HepG2 (cell line): Measurements from ENCODE around the gene BRAF. TPM values are rescaled to one million over a fixed set of nuclear protein-coding genes. Genes with fewer than 3 reads are reported as not detected.

Experiments used
- DMAP1 ChIP-seq: IDR thresholded peaks from 2 replicates; pipeline ENCODE4 v1.6.1; 2016
- ELF3 ChIP-seq: IDR thresholded peaks from 2 replicates; pipeline ENCODE4 v1.6.1; 2016; ENCODE audit warnings: missing genetic modification reagents, missing compliant biosample characterization
- ETV6 ChIP-seq: sonication (generic); formaldehyde crosslinking; conservative IDR thresholded peaks from 2 replicates; pipeline ENCODE4 v1.4.0; 2020; ENCODE audit warnings: missing genetic modification reagents
- KLF6 ChIP-seq: IDR thresholded peaks from 2 replicates; pipeline ENCODE4 v1.8.0; 2016; ENCODE audit warnings: missing biosample characterization, missing genetic modification reagents
- PPARG ChIP-seq: conservative IDR thresholded peaks from 2 replicates; pipeline ENCODE4 v1.6.1; 2016; ENCODE audit warnings: missing biosample characterization, missing genetic modification reagents
- RFXAP ChIP-seq: sonication (generic); formaldehyde crosslinking; IDR thresholded peaks from 2 replicates; pipeline ENCODE4 v1.4.0; 2020; ENCODE audit warnings: missing genetic modification reagents, borderline replicate concordance
- TAF1 ChIP-seq: sonication (generic); formaldehyde crosslinking; IDR thresholded peaks from 2 replicates; pipeline ENCODE4 v1.4.0; 2020; ENCODE audit warnings: missing genetic modification reagents
- U2AF1 ChIP-seq: fragments of 200-400 bp; formaldehyde crosslinking; optimal IDR thresholded peaks from 2 replicates; pipeline ENCODE3; 2017; ENCODE audit warnings: mild to moderate bottlenecking, low read depth, low read length
- ZNF224 ChIP-seq: sonication (generic); formaldehyde crosslinking; IDR thresholded peaks from 2 replicates; pipeline ENCODE4 v1.5.0; 2020; ENCODE audit warnings: mild to moderate bottlenecking, missing genetic modification reagents
- ZNF251 ChIP-seq: sonication (generic); formaldehyde crosslinking; IDR thresholded peaks from 2 replicates; pipeline ENCODE4 v1.9.0; 2021; ENCODE audit warnings: mild to moderate bottlenecking, missing genetic modification reagents
- ZNF282 ChIP-seq: fragments of 450-650 bp; IDR thresholded peaks from 2 replicates; pipeline ENCODE4 v1.6.1; 2018; ENCODE audit not compliant: partially characterized antibody
- ZNF543 ChIP-seq: sonication (generic); formaldehyde crosslinking; IDR thresholded peaks from 2 replicates; pipeline ENCODE4 v1.4.0; 2020; ENCODE audit warnings: mild to moderate bottlenecking, missing genetic modification reagents
- ZNF563 ChIP-seq: sonication (generic); formaldehyde crosslinking; IDR thresholded peaks from 2 replicates; pipeline ENCODE4 v1.8.0; 2022; ENCODE audit warnings: mild to moderate bottlenecking, moderate library complexity, missing genetic modification reagents
- ZNF589 ChIP-seq: sonication (generic); formaldehyde crosslinking; conservative IDR thresholded peaks from 2 replicates; pipeline ENCODE4 v1.8.0; 2022; ENCODE audit warnings: mild to moderate bottlenecking, moderate library complexity, missing genetic modification reagents
- polyA plus RNA-seq, 8 experiments: library from polyadenylated mRNA; depleted of rRNA in 3 of 8; stranded (reverse) in 7 of 8; unstranded in 1 of 8; fragments of >200 nt; fragmentation: Illumina TruSeq in 4 of 8; extraction: Trizol in 4 of 8; gene quantifications; 2 replicates each; pipeline versions ENCODE4 v1.2.1 to v1.2.3, GENCODE V29; 2011 to 2016; ENCODE audit warnings: low read depth in 4 of 8, missing spikeins in 1 of 8, mixed read lengths in 1 of 8; ENCODE audit not compliant: insufficient read depth in 1 of 8
- total RNA-seq, 5 experiments: library from RNA; depleted of rRNA; stranded (reverse); fragments of >200 nt; fragmentation: Illumina TruSeq; extraction: Trizol; gene quantifications; 2 replicates each; pipeline ENCODE4 v1.2.3, GENCODE V29; 2016; ENCODE audit warnings: low read depth in 1 of 5
- TF ChIP-seq, protein P1 (sequence below): sonication (generic); formaldehyde crosslinking; IDR thresholded peaks from 2 replicates; pipeline ENCODE4 v1.5.0; 2020; ENCODE audit warnings: mild to moderate bottlenecking, low read depth, missing genetic modification reagents, borderline replicate concordance
- TF ChIP-seq, protein P2 (sequence below): sonication (generic); formaldehyde crosslinking; IDR thresholded peaks from 2 replicates; pipeline ENCODE4 v1.5.0; 2020; ENCODE audit warnings: mild to moderate bottlenecking, missing genetic modification reagents
- TF ChIP-seq, protein P3 (sequence below): sonication (generic); formaldehyde crosslinking; IDR thresholded peaks from 2 replicates; pipeline ENCODE4 v1.8.1; 2023; ENCODE audit warnings: mild to moderate bottlenecking, inconsistent platforms, moderate library complexity, missing genetic modification reagents, borderline replicate concordance
- TF ChIP-seq, protein P4 (sequence below): sonication (generic); formaldehyde crosslinking; IDR thresholded peaks from 2 replicates; pipeline ENCODE4 v1.4.0; 2020; ENCODE audit warnings: missing genetic modification reagents

The BRAF gene
- total and polyA plus RNA-seq, 2 of the 13 experiments (the other 11 are each of a cell fraction or from before 2014, with no cell fraction given) = 12.5 to 13.4 TPM

DNA sequence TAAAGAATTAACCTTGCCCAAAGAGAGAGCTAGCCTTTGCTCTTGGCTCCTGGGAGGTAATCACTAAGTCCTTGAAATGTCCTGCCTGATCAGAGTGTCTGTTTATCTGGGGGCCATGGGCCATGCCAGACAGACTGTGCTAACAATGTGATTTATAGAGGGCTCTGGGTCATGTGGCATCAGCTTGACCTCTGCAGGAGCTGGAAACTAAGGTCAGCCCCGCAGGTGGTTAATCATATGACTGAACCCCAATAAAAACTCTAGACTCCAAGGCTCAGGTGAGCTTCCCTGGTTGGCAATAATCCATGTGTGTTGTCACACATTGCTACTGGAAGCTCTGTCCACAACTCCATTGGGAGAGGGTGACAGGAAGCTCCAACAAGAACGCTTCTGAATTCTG is 180.7 kb downstream of the BRAF start (continued):
- no peak for TF ChIP-seq KLF6 (CRISPR knock-in tag)
- TF ChIP-seq RFXAP (CRISPR knock-in tag) = 0 out of 2 replicates have a peak, but pooled peaks have one; percentile 22
- TF ChIP-seq ZNF251 = no peak
- no peak for TF ChIP-seq ZNF543 (CRISPR knock-in tag)
- TF ChIP-seq ZNF563 (CRISPR knock-in tag) = no peak
- no peak for TF ChIP-seq ELF3 (CRISPR knock-in tag)
- TF ChIP-seq, protein P1, sequence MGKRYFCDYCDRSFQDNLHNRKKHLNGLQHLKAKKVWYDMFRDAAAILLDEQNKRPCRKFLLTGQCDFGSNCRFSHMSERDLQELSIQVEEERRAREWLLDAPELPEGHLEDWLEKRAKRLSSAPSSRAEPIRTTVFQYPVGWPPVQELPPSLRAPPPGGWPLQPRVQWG (CRISPR knock-in tag) = no peak
- TF ChIP-seq U2AF1 = no peak
- no peak for TF ChIP-seq ZNF224
- TF ChIP-seq, protein P2, sequence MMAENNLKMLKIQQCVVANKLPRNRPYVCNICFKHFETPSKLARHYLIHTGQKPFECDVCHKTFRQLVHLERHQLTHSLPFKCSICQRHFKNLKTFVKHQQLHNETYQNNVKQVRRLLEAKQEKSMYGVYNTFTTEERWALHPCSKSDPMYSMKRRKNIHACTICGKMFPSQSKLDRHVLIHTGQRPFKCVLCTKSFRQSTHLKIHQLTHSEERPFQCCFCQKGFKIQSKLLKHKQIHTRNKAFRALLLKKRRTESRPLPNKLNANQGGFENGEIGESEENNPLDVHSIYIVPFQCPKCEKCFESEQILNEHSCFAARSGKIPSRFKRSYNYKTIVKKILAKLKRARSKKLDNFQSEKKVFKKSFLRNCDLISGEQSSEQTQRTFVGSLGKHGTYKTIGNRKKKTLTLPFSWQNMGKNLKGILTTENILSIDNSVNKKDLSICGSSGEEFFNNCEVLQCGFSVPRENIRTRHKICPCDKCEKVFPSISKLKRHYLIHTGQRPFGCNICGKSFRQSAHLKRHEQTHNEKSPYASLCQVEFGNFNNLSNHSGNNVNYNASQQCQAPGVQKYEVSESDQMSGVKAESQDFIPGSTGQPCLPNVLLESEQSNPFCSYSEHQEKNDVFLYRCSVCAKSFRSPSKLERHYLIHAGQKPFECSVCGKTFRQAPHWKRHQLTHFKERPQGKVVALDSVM (CRISPR knock-in tag) = peak; percentile 33; the same call in 1 of the 2 replicates
- no peak for TF ChIP-seq ETV6 (CRISPR knock-in tag)
- TF ChIP-seq, protein P3, sequence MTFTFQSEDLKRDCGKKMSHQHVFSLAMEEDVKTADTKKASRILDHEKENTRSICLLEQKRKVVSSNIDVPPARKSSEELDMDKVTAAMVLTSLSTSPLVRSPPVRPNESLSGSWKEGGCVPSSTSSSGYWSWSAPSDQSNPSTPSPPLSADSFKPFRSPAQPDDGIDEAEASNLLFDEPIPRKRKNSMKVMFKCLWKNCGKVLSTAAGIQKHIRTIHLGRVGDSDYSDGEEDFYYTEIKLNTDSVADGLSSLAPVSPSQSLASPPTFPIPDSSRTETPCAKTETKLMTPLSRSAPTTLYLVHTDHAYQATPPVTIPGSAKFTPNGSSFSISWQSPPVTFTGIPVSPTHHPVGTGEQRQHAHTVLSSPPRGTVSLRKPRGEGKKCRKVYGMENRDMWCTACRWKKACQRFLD (CRISPR knock-in tag) = no peak
- TF ChIP-seq, protein P4, sequence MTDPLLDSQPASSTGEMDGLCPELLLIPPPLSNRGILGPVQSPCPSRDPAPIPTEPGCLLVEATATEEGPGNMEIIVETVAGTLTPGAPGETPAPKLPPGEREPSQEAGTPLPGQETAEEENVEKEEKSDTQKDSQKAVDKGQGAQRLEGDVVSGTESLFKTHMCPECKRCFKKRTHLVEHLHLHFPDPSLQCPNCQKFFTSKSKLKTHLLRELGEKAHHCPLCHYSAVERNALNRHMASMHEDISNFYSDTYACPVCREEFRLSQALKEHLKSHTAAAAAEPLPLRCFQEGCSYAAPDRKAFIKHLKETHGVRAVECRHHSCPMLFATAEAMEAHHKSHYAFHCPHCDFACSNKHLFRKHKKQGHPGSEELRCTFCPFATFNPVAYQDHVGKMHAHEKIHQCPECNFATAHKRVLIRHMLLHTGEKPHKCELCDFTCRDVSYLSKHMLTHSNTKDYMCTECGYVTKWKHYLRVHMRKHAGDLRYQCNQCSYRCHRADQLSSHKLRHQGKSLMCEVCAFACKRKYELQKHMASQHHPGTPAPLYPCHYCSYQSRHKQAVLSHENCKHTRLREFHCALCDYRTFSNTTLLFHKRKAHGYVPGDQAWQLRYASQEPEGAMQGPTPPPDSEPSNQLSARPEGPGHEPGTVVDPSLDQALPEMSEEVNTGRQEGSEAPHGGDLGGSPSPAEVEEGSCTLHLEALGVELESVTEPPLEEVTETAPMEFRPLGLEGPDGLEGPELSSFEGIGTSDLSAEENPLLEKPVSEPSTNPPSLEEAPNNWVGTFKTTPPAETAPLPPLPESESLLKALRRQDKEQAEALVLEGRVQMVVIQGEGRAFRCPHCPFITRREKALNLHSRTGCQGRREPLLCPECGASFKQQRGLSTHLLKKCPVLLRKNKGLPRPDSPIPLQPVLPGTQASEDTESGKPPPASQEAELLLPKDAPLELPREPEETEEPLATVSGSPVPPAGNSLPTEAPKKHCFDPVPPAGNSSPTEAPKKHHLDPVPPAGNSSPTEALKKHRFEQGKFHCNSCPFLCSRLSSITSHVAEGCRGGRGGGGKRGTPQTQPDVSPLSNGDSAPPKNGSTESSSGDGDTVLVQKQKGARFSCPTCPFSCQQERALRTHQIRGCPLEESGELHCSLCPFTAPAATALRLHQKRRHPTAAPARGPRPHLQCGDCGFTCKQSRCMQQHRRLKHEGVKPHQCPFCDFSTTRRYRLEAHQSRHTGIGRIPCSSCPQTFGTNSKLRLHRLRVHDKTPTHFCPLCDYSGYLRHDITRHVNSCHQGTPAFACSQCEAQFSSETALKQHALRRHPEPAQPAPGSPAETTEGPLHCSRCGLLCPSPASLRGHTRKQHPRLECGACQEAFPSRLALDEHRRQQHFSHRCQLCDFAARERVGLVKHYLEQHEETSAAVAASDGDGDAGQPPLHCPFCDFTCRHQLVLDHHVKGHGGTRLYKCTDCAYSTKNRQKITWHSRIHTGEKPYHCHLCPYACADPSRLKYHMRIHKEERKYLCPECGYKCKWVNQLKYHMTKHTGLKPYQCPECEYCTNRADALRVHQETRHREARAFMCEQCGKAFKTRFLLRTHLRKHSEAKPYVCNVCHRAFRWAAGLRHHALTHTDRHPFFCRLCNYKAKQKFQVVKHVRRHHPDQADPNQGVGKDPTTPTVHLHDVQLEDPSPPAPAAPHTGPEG (CRISPR knock-in tag) = no peak
- no peak for TF ChIP-seq ZNF282
- no peak for TF ChIP-seq TAF1 (CRISPR knock-in tag)
- no peak for TF ChIP-seq DMAP1
- peak; percentile 80 for TF ChIP-seq PPARG (CRISPR knock-in tag)
- TF ChIP-seq ZNF589 (CRISPR knock-in tag) = no peak
